HG02870 (cell line): ENCODE data around the gene TRAPPC3.

Experiments
- ATAC-seq: cut with Tn5 transposase; IDR thresholded peaks from one replicate; pipeline ENCODE4 v1.9.1; 2021; ENCODE audit warnings: mild to moderate bottlenecking, moderate library complexity; ENCODE audit not compliant: unreplicated experiment

TRAPPC3 gene

DNA sequence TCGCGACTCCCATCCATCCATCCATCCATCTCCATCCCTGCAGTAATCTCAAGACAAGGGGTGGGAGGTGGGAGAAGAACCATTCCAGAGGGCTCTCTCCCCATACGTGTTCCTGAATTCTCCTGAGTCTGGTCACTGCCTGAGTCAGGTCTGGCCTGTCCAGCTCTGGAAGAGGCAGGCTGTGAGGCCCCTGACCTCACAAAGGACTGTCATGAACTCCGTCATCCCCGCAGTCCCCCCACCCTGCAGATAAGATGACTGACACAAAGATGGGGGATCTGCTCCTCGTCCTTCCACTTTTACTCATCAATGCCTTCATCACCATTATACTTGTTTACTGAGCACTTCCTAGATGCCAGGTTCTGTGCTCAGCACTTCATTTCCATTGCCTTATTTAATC lies 5.0 kb upstream of the TRAPPC3 start:
- ATAC-seq, result no peak

DNA sequence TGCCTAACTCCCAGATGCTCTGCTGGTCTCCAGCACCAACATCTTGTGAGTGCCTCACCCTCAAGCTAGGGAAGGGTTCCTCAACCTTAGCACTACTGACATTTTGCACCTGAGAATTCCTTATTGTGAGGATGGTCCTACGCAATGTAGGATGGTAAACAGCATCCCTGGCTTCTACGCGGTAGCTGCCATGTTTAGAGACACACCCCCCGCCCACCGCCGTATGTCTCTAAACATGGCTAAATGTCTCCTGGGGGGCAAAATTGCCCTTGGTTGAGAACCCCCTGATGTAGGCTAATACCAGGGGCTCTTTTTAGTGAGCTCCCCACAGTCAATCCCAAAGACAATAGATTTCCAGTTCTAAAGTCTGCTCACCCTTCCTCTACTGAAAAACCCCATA lies 4.2 kb upstream of the TRAPPC3 start:
- ATAC-seq, result no peak

DNA sequence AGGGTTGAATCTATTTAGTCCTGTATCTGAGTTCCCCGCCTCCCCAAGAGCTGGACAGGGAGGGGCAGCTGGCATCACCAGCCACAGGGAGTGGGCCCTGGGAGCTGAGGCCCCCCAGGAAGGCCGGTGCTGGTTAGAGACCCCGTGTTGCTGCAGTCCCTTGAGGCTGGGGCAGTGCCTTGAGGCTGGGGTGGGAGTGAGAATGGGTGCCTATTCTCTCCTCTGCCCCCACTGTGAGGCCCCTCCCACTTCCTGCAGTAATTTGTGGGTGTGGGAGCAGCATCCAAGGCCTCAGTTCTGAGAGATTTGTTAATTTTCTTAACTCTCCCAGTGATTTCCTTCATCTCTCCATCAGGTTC lies 2.5 kb upstream of the TRAPPC3 start:
- no peak for ATAC-seq

DNA sequence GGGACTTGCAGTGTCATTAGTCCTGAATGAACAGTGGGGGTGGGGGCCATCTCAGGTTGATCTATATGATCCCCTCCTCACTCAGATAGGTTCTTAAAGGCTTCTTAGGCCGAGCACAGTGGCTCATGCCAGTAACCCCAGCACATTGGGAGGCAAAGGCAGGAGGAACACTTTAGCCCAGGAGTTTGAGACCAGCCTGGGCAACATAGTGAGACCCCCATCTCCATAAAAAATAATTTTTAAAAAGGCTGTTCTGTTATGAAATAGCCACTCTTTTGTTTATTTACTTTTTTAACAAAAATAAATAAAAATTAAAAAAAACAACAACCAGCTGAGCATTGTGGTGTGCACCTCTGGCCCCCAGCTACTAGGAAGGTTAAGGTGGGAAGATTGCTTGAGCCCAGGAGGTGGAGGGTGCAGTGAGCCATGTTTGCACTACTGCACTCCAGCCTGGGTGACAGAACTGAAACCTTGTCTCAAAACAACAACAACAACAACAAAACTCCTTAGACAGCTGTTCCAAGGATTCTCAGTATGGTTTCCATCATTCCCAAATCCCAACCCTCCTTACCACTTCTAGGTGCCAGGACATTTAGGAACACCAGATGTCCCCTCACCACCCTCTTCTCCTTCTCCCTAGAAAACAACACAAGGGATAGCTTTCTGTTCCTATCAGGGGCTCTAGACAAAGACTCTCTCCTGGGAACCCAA lies 2.0 kb upstream of the TRAPPC3 start:
- no peak for ATAC-seq

DNA sequence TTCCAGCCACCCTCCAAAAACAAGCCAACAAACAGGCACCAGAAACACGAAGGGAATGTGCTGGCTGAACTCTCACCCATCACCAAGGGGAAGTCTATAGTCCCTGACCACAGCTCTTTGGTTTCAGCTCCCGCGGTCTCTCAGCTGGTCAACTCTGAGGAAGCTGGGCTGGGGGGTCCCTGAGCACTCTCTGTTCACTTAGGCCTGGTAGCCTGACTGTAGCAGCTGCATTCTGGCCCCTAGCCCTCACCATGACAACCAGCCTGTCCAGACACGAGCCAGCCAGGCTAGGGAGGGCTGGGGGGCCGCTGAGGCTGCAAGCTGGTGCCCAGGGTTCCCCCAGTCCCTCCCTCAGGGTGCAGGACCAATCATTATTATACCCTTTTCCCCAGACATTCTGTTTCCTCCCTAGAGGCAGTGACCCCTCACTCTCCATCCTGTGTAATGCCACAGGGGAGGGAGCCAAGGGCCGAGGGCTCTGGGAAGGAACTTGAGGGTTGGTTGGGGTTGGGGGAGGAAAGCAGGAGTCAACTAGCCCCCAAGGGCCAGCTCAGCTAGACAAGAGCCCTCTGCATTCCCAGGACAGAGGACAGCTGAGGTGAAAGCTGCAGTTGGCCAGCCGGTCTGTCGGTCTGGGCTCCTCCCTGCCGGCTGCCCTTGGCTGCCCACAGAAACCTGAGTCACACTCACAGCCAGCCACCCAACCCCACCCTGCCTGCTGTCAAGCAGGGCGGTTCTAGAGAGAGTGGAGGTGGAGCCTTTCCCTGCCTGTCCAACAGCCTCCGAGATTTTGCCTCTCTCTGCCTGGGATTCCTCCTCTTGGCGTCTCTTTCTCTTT lies 1.2 kb upstream of the TRAPPC3 start:
- ATAC-seq, result peak; percentile 38

DNA sequence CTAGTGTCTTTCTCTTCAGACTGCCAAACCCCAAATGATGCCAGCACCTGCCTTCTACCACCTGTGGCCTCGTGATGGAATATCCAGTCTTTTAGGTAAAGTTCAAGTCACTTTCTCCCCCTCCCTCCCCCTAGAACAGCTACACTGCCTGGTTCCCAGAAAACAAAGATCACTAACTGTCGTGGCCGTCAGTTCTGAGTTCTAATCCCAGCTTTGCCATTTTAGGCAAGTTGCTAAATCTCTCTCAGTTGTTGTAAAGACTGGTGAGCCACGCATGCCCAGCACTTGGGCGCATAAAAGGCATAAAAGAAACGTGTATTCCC lies 648 bp upstream of the TRAPPC3 start:
- no peak for ATAC-seq

DNA sequence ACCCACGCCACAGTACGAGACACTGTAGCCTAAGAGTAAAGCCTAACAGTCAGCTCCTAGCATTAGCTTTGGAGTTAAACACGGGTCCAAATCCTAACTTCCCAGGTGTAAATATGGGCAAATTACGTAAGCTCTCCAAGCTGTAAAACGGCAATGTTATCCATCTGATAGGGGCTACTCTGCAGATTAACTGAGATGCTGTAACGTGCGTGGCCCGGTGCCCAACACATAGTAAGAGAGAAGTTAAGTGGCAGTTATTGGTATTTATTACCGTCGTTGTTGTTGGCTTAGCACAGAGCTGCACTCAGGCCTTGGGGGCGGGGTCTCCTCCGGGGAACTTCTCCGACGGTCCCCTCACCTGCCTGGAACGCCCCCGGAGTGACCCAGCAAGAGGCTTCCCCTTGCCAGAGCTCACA lies 457 bp downstream of the TRAPPC3 start:
- ATAC-seq, result no peak

DNA sequence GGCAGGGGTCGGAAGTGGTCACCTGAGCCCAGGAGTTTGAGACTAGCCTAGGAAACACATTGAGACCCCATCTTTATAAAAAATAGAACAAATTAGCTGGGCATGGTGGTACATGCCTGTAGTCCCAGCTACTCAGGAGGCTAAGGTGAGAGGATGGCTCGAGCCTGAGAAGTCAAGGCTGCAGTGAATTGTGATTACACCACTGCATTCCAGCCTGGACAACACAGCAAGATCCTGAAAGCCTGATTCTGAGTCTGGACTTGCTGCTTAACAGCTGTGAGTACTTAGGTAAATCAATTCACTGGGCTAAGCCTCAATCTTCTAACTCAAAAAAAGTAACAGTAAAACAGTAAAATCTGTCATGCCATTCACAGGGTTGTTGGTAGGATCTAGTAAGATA lies 4.9 kb downstream of the TRAPPC3 start:
- ATAC-seq, result no peak

DNA sequence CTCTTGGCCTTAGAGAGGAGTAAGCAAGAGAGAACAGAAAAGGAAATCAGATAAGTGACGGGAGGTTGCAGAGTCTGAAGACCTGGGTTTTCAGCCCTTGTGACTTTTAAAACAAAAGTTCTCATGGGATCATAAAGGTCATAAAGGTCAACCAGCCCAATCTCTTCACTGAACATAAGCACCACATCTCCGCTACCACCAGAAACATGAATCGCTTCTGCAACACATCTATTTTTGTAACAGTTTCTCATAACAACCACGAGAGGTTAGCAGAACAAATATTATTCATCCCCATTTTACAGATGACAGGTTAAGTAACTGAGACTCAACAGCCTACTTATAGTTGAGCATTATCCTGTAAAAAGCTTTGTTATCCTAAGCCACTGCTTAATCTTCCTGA lies 5.9 kb downstream of the TRAPPC3 start:
- ATAC-seq, result no peak

DNA sequence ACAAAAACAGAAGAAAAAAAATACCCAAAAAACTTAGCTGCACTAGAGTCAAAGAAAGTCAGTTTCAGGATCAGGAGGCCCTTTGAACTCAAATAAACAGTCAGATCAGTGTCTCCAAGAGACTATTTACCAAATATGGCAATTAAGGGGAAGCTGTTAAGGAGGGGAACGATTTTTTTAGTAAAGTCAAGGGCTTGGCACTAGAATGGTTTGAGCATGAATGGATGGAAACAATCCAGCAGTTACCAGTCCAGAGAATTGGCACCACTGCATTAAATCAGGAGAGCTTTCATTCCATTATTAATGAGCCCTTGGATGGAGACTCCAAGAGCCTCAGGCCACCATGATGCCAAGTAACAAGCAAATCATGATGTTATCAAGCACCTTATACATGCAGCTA lies 7.2 kb downstream of the TRAPPC3 start:
- ATAC-seq, result no peak

DNA sequence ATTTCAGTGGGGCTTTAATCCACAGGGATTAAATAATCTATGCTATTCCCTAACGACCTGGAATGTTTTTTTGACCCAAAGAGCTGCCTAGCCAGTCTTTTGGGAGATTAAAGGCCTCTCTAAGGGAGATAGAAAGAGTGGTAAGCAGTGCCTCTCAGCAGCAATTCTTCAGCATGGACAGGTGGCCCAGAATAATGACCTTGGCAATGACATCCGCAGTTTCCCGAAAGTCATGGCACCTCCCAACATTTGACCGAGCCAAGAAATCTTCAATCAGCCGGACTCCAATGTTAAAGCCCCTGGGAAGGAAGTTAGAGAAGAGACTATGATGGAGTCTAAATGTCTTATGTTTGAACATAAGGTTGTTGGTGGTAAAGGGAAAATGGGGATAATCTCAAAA lies 9.8 kb downstream of the TRAPPC3 start:
- ATAC-seq, result no peak

DNA sequence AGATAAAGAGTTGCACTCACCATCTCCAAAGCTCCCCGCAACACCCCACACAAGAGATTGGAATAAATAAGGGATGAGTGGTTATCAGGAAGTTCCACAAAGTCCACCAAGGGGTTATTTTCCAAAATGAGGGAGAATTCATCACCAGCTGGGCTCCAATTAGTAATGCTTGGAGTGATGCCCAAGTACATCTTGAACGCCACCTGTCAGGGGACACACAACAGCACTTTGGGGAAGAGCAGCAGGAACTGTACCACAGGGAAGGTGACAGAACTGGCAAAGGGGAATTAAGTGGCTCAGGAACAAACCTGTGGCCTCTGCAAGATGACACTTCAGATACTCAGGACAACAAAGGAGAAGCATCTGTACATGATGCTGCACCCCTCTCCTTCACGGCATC lies 11.5 kb downstream of the TRAPPC3 start:
- no peak for ATAC-seq

DNA sequence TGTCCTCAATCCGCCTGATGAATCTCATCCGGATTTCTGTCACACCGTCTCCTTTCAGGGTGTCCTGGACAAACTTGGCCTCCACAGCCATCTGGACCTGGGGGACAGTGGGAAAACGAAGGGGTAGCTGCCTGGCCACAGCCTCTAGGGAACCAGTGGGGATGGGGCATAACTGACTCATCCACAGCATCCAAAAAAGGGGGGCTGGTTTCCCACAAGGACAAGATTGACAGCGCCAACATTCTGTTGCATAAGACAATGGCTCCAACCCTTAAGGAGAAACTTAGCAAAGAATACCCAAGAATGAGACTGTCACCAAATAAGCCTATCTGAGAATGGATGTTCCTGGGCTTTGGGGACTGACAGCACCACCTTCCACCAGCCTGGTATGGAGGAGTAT lies 12.1 kb downstream of the TRAPPC3 start:
- ATAC-seq, result no peak

DNA sequence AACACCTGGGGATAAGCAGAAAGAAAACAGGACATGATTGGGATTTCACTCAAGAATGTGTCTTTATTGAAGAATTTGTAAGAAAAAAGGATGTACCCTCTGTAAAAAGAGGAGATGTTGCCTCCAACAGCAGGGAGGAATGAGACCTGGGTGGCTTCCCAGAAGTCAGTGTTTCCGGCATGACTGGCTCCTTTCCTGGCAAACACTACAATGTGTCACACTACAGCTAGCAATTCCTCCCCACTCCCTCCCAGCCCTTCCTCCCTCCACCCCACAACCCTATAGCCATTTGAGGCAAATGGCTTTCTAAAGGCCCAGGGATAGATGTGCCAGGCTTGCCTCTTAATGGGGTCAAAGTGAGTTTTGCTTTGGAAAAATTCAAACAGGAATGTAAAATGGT lies 12.8 kb downstream of the TRAPPC3 start:
- ATAC-seq, result no peak

DNA sequence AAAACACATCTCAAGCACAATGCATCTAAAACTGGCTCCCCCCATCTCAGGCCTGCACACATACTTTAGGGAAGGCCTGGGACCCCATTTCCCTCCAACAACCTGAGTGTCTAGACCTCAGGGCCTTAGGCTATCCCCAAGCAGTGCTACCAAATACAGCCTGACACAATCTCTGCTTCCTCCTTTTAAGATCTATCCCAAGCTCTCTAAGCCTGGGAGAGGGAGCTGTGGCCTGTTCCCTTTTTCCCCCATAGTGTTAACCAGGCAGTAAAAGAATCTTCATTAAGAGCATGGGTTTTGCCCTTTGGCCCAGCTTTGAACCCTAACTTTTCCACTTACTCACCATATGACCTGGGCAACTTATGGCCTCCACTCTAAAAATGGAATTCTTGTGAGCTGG lies 13.5 kb downstream of the TRAPPC3 start:
- ATAC-seq, result no peak

DNA sequence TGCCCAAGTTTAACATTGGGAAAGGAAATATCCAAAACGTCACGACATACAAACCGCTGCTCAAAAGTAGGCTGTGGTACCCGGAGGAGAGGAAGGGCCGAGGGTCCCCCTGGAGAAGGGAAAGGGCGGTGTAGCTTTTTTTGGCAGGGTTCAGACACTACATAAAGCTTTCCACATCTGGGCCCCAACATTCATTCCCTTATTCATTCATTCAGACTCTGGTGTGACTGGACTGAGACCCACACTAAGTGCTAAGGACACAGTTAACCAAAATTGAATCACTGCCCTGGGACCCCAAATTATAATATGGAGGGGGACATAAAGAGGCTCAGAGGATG lies 14.0 kb downstream of the TRAPPC3 start:
- ATAC-seq, result no peak

DNA sequence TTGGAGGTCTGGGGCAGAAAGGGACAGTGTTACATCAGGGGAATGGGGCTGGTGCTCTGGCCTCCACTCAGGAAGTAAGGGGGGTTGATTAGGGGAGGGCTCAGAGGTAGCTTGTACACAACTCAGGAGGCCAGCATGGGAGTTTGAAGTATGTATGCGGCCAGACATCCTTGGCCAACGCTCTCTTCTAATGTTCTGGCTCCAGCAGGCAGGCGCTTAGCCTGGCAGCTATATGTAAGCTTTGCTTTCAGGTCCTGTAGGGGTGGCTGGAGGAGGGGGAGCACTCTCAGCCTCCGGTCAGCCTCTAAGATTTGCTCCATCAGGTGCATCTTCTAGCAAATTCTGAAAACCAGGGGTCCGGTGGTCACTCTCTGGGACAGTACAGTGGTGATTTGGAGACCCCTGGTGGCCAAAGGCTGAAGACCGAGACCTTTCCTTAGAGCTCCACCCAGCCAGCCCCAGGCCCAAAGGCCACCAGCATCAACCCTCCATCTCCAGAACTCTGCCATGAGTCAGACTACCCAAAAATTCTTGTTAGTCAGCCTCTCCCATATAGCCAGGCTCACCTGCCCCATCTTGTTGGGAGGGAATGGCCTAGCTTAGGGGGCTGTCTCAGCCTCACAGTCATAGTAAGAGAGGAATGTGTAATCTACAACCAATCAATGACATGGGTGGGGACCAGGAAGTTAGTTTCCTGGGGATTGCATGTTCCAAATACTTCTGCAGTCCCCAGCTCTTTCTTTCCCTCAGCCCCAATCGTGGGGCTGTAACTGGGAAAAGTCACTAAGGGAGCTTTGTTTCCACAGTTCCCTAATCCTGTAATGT lies 14.6 kb downstream of the TRAPPC3 start:
- no peak for ATAC-seq

DNA sequence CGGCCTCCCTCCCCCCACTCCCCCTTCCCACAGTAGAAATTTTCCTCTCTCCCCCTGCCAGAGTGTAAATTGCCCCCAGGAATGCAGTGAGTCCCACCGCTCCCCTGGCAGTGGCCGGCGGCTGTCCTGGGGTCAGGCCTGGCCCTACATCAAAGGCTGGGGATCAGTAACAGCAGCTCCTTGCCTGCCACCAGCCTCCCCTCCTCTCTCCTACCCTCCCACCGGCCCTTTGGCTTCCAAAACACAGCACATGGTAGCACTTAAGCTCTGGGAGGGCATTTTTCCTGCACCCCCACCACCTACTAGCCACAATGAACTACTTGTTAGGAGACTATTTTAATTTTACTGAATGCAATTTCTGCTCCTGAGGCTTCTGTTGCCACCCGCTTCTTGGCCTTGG lies 15.3 kb downstream of the TRAPPC3 start:
- no peak for ATAC-seq

DNA sequence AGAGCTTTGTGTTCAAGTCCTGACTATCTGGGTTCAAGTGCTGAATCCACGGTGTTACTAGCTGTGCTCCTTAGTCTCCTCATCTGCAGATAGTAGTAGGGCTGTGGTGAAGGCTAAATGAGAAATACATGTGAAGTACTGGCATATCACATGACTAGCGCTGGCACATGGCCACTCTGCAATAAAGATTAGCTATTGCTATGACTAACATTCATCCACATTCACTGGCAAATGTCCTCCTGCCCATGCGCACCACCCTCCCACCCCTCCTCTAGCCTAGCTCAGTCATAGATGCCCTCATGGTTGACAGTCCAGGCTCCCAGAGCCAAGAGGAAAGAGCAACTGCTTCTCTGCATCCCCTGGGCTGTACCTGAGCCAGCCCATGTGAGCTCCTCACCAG lies 15.8 kb downstream of the TRAPPC3 start:
- no peak for ATAC-seq

DNA sequence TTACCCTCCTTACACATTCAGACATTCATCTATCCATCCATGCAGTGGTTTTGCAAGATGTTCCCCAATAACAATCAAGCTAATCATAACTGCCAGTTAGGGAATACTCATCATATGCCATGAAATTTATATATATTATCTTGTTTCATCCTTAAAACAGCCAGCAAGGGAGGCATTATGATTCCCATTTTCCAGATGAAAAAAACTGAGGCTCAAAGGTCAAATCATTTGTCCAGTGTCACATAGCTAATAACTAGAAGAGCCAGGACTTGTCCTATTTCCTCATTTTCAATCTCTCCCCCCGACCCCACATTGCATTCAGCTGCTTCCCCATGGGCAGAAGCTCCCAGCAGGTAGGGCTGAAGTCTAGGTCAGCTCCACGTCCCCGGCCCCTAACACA lies 17.3 kb downstream of the TRAPPC3 start:
- no peak for ATAC-seq

DNA sequence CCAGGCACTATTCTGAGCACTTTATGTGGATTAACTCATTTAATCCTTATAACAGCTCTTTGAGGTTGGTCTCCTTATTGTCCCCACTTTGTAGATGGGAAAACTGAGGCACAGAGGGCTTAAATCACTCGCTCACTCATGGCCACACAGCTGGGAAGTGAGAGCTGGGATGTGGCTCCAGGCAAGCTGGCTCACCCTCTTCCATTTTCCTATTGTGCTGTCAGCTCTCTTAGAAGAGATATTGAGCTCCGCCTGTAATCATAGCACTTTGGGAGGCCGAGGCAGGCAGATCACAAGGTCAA lies 20.4 kb downstream of the TRAPPC3 start:
- no peak for ATAC-seq
